Left renal cortex interstitium (tissue), 4 donors: ENCODE results near the gene USP17L18. TPM values are rescaled to one million over a fixed set of nuclear protein-coding genes. Genes with fewer than 3 reads are reported as not detected.

Source experiments
- polyA plus RNA-seq, 4 donors: library from polyadenylated mRNA; unstranded; fragments of 120-200 nt; gene quantifications; one replicate each; pipeline ENCODE4 v1.2.1, GENCODE V29; 2013; ENCODE audit not compliant: insufficient read length in 4 of 4

USP17L18 gene
- polyA plus RNA-seq, 4 donors = not detected

Other genes starting within 250 kb of the USP17L18 start
- under 1 TPM in 1 of 4 donors, not detected in 3; 0.06 TPM for gene FAM90A26, start 78.2 kb upstream of the USP17L18 start, polyA plus RNA-seq
- gene USP17L10, start 38.0 kb upstream of the USP17L18 start, polyA plus RNA-seq = not detected
- not detected for gene USP17L11, start 33.2 kb upstream of the USP17L18 start, polyA plus RNA-seq
- not detected for gene USP17L12, start 28.5 kb upstream of the USP17L18 start, polyA plus RNA-seq
- gene USP17L13, start 23.7 kb upstream of the USP17L18 start, polyA plus RNA-seq = not detected
- gene USP17L15, start 14.2 kb upstream of the USP17L18 start, polyA plus RNA-seq = not detected
- not detected for gene USP17L17, start 4.8 kb upstream of the USP17L18 start, polyA plus RNA-seq
- gene USP17L19, start 4.7 kb downstream of the USP17L18 start, polyA plus RNA-seq = not detected
- not detected for gene USP17L20, start 9.5 kb downstream of the USP17L18 start, polyA plus RNA-seq
- not detected for gene USP17L21, start 14.2 kb downstream of the USP17L18 start, polyA plus RNA-seq
- under 1 TPM in 1 of 4 donors, not detected in 3; 0.13 TPM for gene USP17L22, start 19.0 kb downstream of the USP17L18 start, polyA plus RNA-seq
- gene USP17L24, start 76.5 kb downstream of the USP17L18 start, polyA plus RNA-seq = not detected
- not detected for gene USP17L25, start 81.3 kb downstream of the USP17L18 start, polyA plus RNA-seq
- not detected for gene USP17L26, start 86.0 kb downstream of the USP17L18 start, polyA plus RNA-seq
- gene USP17L5, start 90.8 kb downstream of the USP17L18 start, polyA plus RNA-seq = not detected
- gene USP17L27, start 95.5 kb downstream of the USP17L18 start, polyA plus RNA-seq = not detected
- not detected for gene USP17L28, start 100.3 kb downstream of the USP17L18 start, polyA plus RNA-seq
- gene USP17L29, start 105.0 kb downstream of the USP17L18 start, polyA plus RNA-seq = not detected
- not detected for gene USP17L30, start 114.5 kb downstream of the USP17L18 start, polyA plus RNA-seq
- not detected for gene DEFB131A, start 195.8 kb downstream of the USP17L18 start, polyA plus RNA-seq